ENCODE results near the gene RNASEH2A.
A peak's percentile ranks its signal among the peaks of the same experiment; 100 is the strongest.

Gene RNASEH2A

GRCh38 chr19:12847159-12848139 lies 41.1 kb downstream of the RNASEH2A start:
- peak in 51 of 56 donors; percentile 6 to 91 (median 66) for DNase-seq

- DNase-seq: no peak
These were observed 50.3 kb downstream of the RNASEH2A start for GRCh38 chr19:12856653-12857052.

- DNase-seq: no peak
These were observed 51.9 kb downstream of the RNASEH2A start for GRCh38 chr19:12858041-12858928.

- DNase-seq: no peak
These were observed 53.2 kb downstream of the RNASEH2A start for GRCh38 chr19:12859546-12859945.
